GM18909 (cell line): ENCODE measurements around the gene UGT2A2.
"Not testable (repeated sequence)": the region's sequence is repeated elsewhere in the genome, so short reads cannot be mapped to it uniquely, and the experiment has no call there.

Experiments
- ATAC-seq: cut with Tn5 transposase; IDR thresholded peaks from one replicate; pipeline ENCODE4 v1.9.1; 2021; ENCODE audit warnings: mild to moderate bottlenecking; ENCODE audit not compliant: unreplicated experiment, poor library complexity

The UGT2A2 gene

GRCh38 chr4:69639542-69639941 is at the start of gene UGT2A2:
UGT2A2 (minus strand) TSS chr4:69639642; CDS start chr4:69639640, 2 bp downstream.
- no peak for ATAC-seq

- ATAC-seq: no peak
Measured at GRCh38 chr4:69684804-69685203, 45.4 kb upstream of the UGT2A2 start.

GRCh38 chr4:69668680-69669079 is 29.2 kb upstream of the UGT2A2 start:
- ATAC-seq: no peak

GRCh38 chr4:69664009-69664408 is 24.6 kb upstream of the UGT2A2 start:
- ATAC-seq: not testable (repeated sequence)

- not testable (repeated sequence) for ATAC-seq
Measured at GRCh38 chr4:69661130-69661803, 21.8 kb upstream of the UGT2A2 start.

- no peak for ATAC-seq
Measured at GRCh38 chr4:69658133-69658532, 18.7 kb upstream of the UGT2A2 start.

GRCh38 chr4:69656653-69657158 is 17.3 kb upstream of the UGT2A2 start:
- ATAC-seq: no peak

- ATAC-seq: no peak
Measured at GRCh38 chr4:69653147-69653546, 13.7 kb upstream of the UGT2A2 start, which contains the start of gene UGT2A1. UGT2A1 (minus strand) TSS chr4:69653247; CDS start chr4:69647644, 5,603 bp downstream.

GRCh38 chr4:69650872-69651271 is 11.4 kb upstream of the UGT2A2 start:
- no peak for ATAC-seq

- no peak for ATAC-seq
Measured at GRCh38 chr4:69649629-69650028, 10.2 kb upstream of the UGT2A2 start.

GRCh38 chr4:69649207-69649606 is 9.8 kb upstream of the UGT2A2 start:
- ATAC-seq: no peak

- ATAC-seq: no peak
Measured at GRCh38 chr4:69642961-69643360, 3.5 kb upstream of the UGT2A2 start.

- ATAC-seq: no peak
Measured at GRCh38 chr4:69640289-69640688, 847 bp upstream of the UGT2A2 start.

GRCh38 chr4:69617083-69617694 is 22.3 kb downstream of the UGT2A2 start:
- ATAC-seq: no peak

GRCh38 chr4:69610484-69610883 is 29.0 kb downstream of the UGT2A2 start:
- no peak for ATAC-seq

- no peak for ATAC-seq
Measured at GRCh38 chr4:69601065-69601464, 38.4 kb downstream of the UGT2A2 start.

GRCh38 chr4:69600013-69600412 is 39.4 kb downstream of the UGT2A2 start:
- ATAC-seq: no peak

- ATAC-seq: no peak
Measured at GRCh38 chr4:69594382-69594781, 45.1 kb downstream of the UGT2A2 start.

GRCh38 chr4:69591364-69591763 is 48.1 kb downstream of the UGT2A2 start:
- no peak for ATAC-seq

- no peak for ATAC-seq
Measured at GRCh38 chr4:69589884-69590283, 49.6 kb downstream of the UGT2A2 start.

- ATAC-seq: no peak
Measured at GRCh38 chr4:69584135-69584534, 55.3 kb downstream of the UGT2A2 start.

GRCh38 chr4:69583543-69583942 is 55.9 kb downstream of the UGT2A2 start:
- ATAC-seq: no peak
